GM12892 (cell line): ENCODE measurements around the gene SRRT.

Experiments
- POLR2A ChIP-seq: IDR thresholded peaks from 2 replicates; pipeline ENCODE4 v1.6.1; 2011; ENCODE audit warnings: low read depth, low read length, control low read depth
- POLR2AphosphoS5 ChIP-seq: IDR thresholded peaks from 2 replicates; pipeline ENCODE4 v1.6.1; 2011; ENCODE audit warnings: low read depth, low read length, control low read depth

GRCh38 chr7:100891568-100892247, 16.8 kb downstream of the SRRT start:
- TF ChIP-seq POLR2A (no peak), POLR2AphosphoS5 (no peak)
